GDM1 (cell line): ENCODE measurements around the gene CDIP1.

Experiments used
- DNase-seq: peaks from one replicate; lab custom pipeline; 2025; lab: John Stamatoyannopoulos, UW

The CDIP1 gene

GRCh38 chr16:4539716-4540284 is 1.2 kb upstream of the CDIP1 start:
- no peak for DNase-seq

- no peak for DNase-seq
Measured at GRCh38 chr16:4537376-4538343, 913 bp downstream of the CDIP1 start.

DNA sequence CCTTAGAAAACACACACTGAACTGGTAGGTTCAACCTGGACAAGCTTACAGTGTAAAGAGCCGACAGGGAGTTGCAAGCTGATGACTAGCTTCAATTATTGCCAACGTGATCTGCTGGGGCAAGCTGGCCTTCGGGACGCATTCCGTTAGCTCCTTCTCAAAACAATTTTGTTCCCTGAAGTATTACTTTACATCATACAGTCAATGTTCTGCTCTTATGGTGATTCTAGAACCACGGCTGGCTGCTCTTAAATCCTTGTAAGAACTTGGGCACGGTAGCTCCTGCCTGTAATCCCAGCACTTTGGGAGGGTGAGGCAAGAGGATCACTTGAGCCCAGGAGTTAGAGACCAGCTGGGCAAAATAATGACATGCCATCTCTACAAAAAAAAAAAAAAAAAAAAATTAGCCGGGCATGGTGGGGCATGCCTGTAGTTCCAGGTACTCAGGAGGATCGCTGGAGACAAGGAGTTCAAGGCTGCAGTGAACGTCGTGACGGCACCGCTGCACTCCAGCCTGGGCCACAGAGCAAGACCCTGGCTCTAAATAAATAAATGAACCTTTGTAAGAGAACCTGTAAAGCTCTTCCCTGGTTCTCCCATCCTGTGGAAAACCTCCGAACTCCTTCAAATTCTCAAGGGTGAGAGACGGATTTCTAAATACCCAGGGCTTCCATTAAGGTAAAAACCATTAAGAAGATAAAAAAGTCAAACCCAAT is 2.0 kb downstream of the CDIP1 start:
- no peak for DNase-seq

- DNase-seq: peak; percentile 26
Measured at GRCh38 chr16:4535627-4536108, 2.9 kb downstream of the CDIP1 start.

- no peak for DNase-seq
Measured at GRCh38 chr16:4534151-4534790, 4.3 kb downstream of the CDIP1 start.

- DNase-seq: no peak
Measured at GRCh38 chr16:4533490-4533889, 5.1 kb downstream of the CDIP1 start.

- DNase-seq: no peak
Measured at GRCh38 chr16:4532238-4532637, 6.3 kb downstream of the CDIP1 start.

DNA sequence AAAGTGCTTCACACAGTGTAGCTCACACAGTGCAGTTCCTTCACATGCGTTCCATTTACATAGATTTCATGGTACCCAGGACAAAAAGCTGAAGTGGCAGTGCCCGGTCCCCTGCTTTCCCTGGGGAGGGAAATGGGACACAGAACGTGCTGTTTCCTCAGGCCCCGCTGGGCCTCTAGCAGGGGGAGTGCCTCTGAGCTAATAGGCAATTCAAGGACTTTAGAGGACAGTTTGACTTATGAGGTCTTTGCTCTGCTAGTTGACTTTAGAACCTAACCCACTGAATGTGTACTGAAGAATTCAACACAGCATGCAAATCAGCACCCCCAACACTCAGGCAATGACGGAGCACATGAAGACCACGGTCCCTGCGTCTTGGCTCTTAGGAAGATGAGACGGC is 6.8 kb downstream of the CDIP1 start:
- no peak for DNase-seq

DNA sequence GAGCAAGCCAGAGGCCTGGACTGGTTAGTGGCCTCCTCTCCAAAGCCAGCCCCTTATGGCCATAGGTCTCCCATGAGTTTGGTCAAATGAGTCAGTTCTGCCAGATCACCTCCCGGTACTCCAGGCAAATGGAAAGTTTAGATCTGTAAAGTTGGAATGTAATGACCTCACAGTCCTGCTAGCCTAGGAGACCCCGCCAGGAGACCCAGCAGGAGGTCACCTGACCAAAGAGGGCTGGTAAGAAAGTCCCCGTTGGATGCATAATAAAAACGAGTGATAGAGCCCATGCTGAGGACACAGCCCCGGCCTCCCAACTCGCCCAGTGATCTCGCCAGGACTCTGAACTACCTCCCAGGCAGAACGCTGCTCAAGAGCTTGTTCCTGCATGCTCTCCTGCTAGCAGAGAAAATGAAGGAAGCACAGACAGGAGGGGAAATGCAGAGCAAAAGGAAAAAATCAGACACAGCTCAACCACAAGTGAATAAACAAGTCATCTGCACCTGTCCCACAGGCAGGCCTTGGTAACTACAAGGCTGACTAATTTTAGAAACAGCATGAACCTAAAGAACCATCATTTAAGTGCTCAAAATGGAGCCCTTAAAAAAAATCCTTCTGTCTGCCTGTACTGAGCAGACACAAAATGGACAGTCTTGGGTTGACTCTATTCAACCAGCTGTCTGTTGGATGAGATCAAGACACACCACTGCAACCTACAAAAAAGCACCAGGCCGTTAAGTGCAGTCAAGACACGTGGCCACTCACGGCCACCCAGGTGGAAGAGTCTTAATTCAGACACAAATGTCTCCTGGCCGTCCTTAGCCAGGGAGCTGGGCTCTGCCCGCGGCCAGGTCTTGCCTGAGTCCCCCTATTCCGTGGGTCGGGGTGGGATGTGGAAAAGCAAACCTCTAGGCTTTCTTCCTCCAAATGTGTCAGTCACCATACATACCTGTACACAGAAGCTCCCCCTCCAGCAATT is 9.2 kb downstream of the CDIP1 start:
- DNase-seq: no peak

GRCh38 chr16:4525634-4526277 is 12.8 kb downstream of the CDIP1 start:
- DNase-seq: no peak

DNA sequence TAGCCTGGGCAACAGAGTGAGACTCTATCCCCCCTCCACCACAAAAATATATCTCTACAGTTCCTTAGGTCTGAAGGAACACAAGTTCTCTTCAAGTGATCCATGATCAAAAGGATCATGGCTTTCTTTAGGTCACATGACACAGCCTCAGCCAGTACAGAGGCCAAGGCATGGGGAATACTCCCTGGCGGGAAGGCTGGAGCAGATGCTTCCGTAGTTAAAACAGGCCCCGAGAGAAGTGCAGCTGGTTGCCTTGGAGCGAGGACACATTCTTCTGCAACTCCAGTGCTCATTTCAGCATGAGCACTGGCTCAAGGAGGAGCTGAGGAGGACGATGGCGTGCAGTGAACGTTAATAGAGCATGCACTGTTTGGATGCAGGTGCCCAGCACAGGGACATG is 13.5 kb downstream of the CDIP1 start:
- DNase-seq: no peak

- no peak for DNase-seq
Measured at GRCh38 chr16:4524571-4524970, 14.0 kb downstream of the CDIP1 start.

GRCh38 chr16:4523686-4524085 is 14.9 kb downstream of the CDIP1 start:
- no peak for DNase-seq

DNA sequence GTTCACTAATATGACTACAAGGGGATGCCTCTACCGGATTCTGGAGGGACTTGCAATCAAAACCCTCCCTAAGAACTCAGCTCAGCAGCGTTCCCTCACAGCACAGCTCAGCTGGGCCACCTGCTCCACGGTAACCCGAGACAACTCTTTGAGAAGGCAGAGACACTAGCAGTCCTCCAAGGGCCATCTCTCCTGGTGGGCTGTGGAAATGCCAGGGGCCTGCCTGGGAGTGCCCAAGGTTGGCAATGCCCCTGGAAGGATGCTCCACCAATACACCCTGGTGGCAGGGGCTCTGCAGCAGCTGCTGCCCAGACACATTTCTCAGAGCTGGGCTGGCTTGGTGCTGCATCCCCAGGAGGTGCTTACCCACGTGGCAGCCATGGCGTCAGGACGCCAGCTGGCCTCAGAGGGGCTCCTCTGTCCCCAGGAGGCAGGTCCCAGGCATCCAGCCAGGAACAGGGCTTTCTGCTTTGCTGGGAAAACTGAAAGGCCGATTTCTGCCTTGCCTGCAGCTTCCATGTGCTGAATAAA is 16.5 kb downstream of the CDIP1 start:
- no peak for DNase-seq

DNA sequence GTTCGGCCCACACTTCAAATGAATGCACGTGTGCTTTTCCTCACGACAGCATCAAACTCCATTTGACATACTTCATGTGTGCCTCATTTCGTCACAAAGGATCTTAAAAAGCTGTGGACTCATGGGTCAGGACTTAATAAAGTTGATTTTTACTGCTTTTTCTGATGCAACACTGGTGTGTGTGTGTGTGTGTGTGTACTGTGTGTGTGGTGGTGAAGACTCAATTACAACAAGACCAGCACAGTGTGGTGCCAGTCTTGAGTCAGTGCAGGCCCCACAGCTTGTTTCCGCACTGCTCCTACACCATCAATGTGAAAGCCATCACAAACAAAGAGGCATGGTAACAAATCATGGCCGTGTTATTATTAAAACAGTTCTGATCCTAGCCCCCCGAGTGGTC is 17.7 kb downstream of the CDIP1 start:
- no peak for DNase-seq

GRCh38 chr16:4519274-4520058 is 19.1 kb downstream of the CDIP1 start:
- no peak for DNase-seq

GRCh38 chr16:4517812-4518680 is 20.5 kb downstream of the CDIP1 start:
- peak; percentile 29 for DNase-seq

- peak; percentile 81 for DNase-seq
Measured at GRCh38 chr16:4515611-4516233, 22.9 kb downstream of the CDIP1 start.
